Testis (tissue), 3 donors: ENCODE data around the gene SEMG2. TPM values are rescaled to one million over a fixed set of nuclear protein-coding genes. Genes with fewer than 3 reads are reported as not detected.

Experiments
- DNase-seq: peaks from one replicate; pipeline ENCODE4 v3.0.0-alpha.2; 2019
- H3K27ac ChIP-seq, 2 donors: fragments of 200-600 bp; sonication (generic); one replicate each; pipeline ENCODE4 v1.5.1; 2019
- H3K27me3 ChIP-seq: fragments of 200-600 bp; sonication (generic); one replicate; pipeline ENCODE4 v1.5.1; 2019
- H3K36me3 ChIP-seq: fragments of 200-600 bp; sonication (generic); one replicate; pipeline ENCODE4 v1.5.1; 2017; ENCODE audit warnings: low read depth; ENCODE audit errors: missing control alignments
- H3K4me1 ChIP-seq: fragments of 200-600 bp; sonication (generic); one replicate; pipeline ENCODE4 v1.5.1; 2019
- H3K4me3 ChIP-seq, 2 donors: fragments of 200-600 bp; sonication (generic); one replicate each; pipeline ENCODE4 v1.5.1; 2017 to 2019
- H3K9me3 ChIP-seq: fragments of 200-600 bp; sonication (generic); one replicate; pipeline ENCODE4 v1.5.1; 2017
- POLR2A ChIP-seq: fragments of 450-650 bp; IDR thresholded peaks from one replicate; pipeline ENCODE4 v1.6.1; 2017; ENCODE audit warnings: antibody characterized with exemption, mild to moderate bottlenecking, moderate library complexity
- WGBS, 2 donors: methylation state at CpG; one replicate each; pipeline ENCODE4 v1.1.5; 2018; 5-methylcytosine and 5-hydroxymethylcytosine counted together
- intact Hi-C: fragments of 100-400 bp; cut with DNase I; formaldehyde crosslinking; loops from one replicate; pipeline ENCODE4 v1.15.1; 2023; ENCODE audit warnings: low total_unique reads
- polyA plus RNA-seq: library from polyadenylated mRNA; stranded (reverse); fragments of 350-450 nt; fragmentation: Illumina TruSeq; extraction: RNeasy Lipid Tissue Mini Kit (QIAGEN cat#74804); gene quantifications from one replicate; pipeline ENCODE4 v1.2.3, GENCODE V29; 2014; ENCODE audit warnings: low read depth, low replicate concordance; ENCODE audit not compliant: insufficient read depth
- total RNA-seq, 2 donors: library from RNA; depleted of rRNA; stranded (reverse); fragments of >200 nt; gene quantifications; one replicate each; pipeline ENCODE4 v1.2.3, GENCODE V29; 2016
- TF ChIP-seq, protein P1 (sequence below), 3 experiments: fragments of 450-650 bp in 2 of 3; fragments of 200-600 bp in 1 of 3; sonication (generic) in 1 of 3; IDR thresholded peaks; one replicate each; pipeline ENCODE4 v1.5.1; 2016 to 2019; ENCODE audit warnings: antibody characterized with exemption in 3 of 3, mild to moderate bottlenecking in 2 of 3, moderate library complexity in 1 of 3

The SEMG2 gene
- total and polyA plus RNA-seq, 3 donors from 2014 or later = not detected

DNA sequence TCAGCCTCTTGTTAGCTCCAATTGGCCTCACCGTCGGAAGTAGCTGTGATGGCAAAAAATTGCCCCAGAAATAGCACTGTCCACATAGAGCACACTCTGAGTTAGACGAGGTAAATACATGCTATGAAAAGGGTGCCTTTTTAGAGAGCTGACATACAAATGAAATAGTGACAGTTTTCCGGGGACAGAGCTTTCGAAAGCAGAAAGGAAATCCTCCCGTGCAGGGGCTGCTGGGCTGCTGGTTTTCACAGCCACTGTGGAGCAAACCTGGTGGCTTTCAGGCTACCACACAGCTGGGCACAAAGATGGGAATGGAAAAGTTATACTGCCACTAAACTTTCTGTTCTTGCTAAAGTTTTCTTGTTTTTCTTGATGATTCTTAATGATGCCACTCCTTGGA lies 24.9 kb downstream of the SEMG2 start:
- Histone ChIP-seq H3K4me3 (no peak overlapping the region), H3K9me3 (no peaks in the 10 kb centered on the region), H3K27me3 (no peaks in the 10 kb centered on the region), H3K4me1 (no peaks in the 10 kb centered on the region), H3K27ac (no peak overlapping the region), H3K36me3 (no peaks in the 10 kb centered on the region)
- intact Hi-C loops = no loop called here
- WGBS, 2 donors = 63 to 67% methylated on average over 6 of the region's 6 CpGs
- DNase-seq = no peak
- no peak for TF ChIP-seq POLR2A
- TF ChIP-seq, protein P1, sequence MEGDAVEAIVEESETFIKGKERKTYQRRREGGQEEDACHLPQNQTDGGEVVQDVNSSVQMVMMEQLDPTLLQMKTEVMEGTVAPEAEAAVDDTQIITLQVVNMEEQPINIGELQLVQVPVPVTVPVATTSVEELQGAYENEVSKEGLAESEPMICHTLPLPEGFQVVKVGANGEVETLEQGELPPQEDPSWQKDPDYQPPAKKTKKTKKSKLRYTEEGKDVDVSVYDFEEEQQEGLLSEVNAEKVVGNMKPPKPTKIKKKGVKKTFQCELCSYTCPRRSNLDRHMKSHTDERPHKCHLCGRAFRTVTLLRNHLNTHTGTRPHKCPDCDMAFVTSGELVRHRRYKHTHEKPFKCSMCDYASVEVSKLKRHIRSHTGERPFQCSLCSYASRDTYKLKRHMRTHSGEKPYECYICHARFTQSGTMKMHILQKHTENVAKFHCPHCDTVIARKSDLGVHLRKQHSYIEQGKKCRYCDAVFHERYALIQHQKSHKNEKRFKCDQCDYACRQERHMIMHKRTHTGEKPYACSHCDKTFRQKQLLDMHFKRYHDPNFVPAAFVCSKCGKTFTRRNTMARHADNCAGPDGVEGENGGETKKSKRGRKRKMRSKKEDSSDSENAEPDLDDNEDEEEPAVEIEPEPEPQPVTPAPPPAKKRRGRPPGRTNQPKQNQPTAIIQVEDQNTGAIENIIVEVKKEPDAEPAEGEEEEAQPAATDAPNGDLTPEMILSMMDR (IDR thresholded peaks at IDR 0.05) = no peak

DNA sequence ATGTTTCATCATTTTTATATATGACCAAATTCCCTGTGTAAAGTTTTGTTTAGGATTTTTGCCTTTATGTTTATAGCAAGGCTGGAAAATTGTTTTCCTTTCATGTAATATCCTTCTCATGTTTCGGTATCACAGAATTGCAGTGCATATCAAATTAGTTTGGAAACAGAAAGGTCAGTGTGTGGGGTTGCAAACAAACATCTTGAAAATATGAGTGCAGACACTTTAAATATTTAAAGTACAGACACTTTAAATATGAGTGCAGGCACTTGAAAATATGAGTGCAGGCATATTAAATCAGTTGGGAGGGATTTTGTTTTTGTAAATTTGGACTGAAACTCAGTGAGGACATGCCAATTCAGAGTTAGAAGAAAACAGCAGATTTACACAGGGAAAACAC lies 26.7 kb downstream of the SEMG2 start:
- Histone ChIP-seq H3K4me1 (no peaks in the 10 kb centered on the region), H3K36me3 (no peaks in the 10 kb centered on the region), H3K9me3 (no peaks in the 10 kb centered on the region), H3K27me3 (no peaks in the 10 kb centered on the region), H3K4me3 (no peak overlapping the region), H3K27ac (no peak overlapping the region)
- 77 to 87% methylated on average over 1 of the region's 1 CpG for WGBS, 2 donors
- no peak for DNase-seq
- intact Hi-C loops = no loop called here
- TF ChIP-seq, protein P1 (IDR thresholded peaks at IDR 0.05) = no peak
- no peak for TF ChIP-seq POLR2A

DNA sequence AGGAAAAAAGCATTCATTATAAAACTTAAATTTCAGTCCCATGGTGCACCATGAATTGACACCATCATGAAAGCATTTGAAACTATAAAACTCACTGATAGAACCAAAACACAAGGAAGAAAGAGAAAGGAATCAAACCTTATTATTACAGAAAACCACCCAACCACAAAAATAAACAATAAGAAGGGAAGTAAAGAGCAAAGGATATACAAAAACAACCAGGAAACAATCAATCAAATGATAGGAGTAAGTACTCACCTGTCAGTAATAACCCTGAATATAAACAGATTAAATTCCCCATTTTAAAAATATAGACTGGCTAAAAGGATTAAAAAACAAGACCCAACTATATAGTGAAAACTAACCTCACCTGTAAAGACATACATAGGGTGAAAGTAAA lies 27.4 kb downstream of the SEMG2 start:
- no peaks in the 10 kb centered on the region for H3K36me3 ChIP-seq
- no peaks in the 10 kb centered on the region for H3K4me1 ChIP-seq
- no peak overlapping the region for H3K27ac ChIP-seq
- intact Hi-C loops = no loop called here
- no peak for DNase-seq
- no peaks in the 10 kb centered on the region for H3K9me3 ChIP-seq
- H3K27me3 ChIP-seq = no peaks in the 10 kb centered on the region
- no peak overlapping the region for H3K4me3 ChIP-seq
- TF ChIP-seq, protein P1 (IDR thresholded peaks at IDR 0.05) = no peak
- no peak for TF ChIP-seq POLR2A

DNA sequence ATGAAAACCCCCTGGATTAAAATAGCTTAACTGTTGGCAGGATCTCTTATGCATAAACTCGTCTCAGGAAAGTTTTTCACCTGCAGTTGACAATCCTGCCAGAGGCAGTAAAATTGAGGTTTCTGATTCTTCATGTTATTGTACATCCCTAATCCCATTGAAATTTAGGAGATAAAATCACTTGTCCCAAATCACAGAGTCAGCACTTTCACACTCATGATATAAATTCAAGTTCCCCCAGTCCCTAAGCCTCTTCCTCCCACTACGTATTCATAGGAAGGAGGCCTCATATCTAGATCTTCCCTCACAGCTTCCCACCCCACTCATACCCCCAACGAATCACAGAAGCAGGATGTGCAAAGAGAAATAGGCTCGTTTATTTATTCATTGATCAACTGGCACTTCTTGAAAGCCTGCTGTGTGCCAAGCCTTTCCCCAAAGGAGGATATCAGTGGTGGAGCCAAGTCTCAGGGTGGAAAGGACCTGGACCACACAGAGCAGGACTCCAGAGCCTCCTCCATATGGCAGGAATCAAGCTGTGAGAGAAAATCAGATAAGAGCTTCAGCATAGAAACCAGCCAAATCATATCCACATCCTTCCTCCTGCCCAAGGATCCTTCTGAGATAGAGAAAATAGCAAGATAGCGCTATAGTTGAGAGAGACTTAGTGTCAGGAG lies 30.8 kb downstream of the SEMG2 start:
- DNase-seq = no peak
- Histone ChIP-seq H3K36me3 (no peaks in the 10 kb centered on the region), H3K4me1 (no peaks in the 10 kb centered on the region), H3K27ac (no peak overlapping the region), H3K27me3 (no peaks in the 10 kb centered on the region), H3K9me3 (no peaks in the 10 kb centered on the region), H3K4me3 (no peak overlapping the region)
- TF ChIP-seq POLR2A = no peak
- TF ChIP-seq, protein P1 (IDR thresholded peaks at IDR 0.05) = no peak
- intact Hi-C loops = no loop called here
- 72 to 77% methylated on average over 5 of the region's 5 CpGs for WGBS, 2 donors

DNA sequence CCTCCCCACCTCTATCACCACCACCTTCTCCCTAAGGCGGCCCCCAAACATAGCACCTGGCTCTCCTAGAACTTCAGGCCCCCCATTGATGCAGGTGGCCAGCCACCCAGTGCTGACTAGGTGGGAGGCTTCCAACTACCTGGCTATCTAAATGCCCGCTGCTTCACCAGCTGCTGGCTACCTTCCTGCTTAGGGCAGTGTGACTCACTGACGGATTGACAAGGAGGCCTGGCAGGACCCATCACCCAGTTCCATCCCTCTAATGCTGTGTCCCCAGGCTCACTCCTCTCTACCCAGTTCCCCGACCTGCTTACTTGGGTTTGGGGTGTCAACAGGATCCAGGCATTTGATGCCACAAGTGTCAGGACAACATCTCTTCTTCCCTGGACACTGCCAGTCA lies 32.1 kb downstream of the SEMG2 start:
- 82 to 98% methylated on average over 4 of the region's 4 CpGs for WGBS, 2 donors
- no peak overlapping the region for H3K4me3 ChIP-seq
- TF ChIP-seq, protein P1 (IDR thresholded peaks at IDR 0.05) = no peak
- TF ChIP-seq POLR2A = no peak
- no peaks in the 10 kb centered on the region for H3K4me1 ChIP-seq
- H3K27ac ChIP-seq = no peak overlapping the region
- no peaks in the 10 kb centered on the region for H3K27me3 ChIP-seq
- no peaks in the 10 kb centered on the region for H3K9me3 ChIP-seq
- no peak for DNase-seq
- intact Hi-C loops = no loop called here
- H3K36me3 ChIP-seq = no peaks in the 10 kb centered on the region
